ENCODE results near the gene RNF19B.

GRCh38 chr1:32948390-32948722 lies 16.3 kb downstream of the RNF19B start:
- no peak for TF ChIP-seq CTCF (IDR thresholded peaks at IDR 0.05)
- no peak for TF ChIP-seq MYC (IDR thresholded peaks at IDR 0.05; ENCODE audit: borderline replicate concordance, low read length)
- TF ChIP-seq EP300 (IDR thresholded peaks at IDR 0.05), result no peak
- TF ChIP-seq EHMT2 (IDR thresholded peaks at IDR 0.05; ENCODE audit: low read depth), result no peak
- TF ChIP-seq ZSCAN20 (CRISPR knock-in tag; IDR thresholded peaks at IDR 0.05), result no peak
- TF ChIP-seq RFX5 (IDR thresholded peaks at IDR 0.05), result no peak
- no peak for TF ChIP-seq RNF2 (IDR thresholded peaks at IDR 0.05; ENCODE audit: borderline replicate concordance, low read depth)
- TF ChIP-seq MAFK (IDR thresholded peaks at IDR 0.05; ENCODE audit: partially characterized antibody), result no peak
- no peak for TF ChIP-seq CHD4 (IDR thresholded peaks at IDR 0.05; ENCODE audit: borderline replicate concordance)
- no peak for TF ChIP-seq POLR2AphosphoS2 (conservative IDR thresholded peaks at IDR 0.05; ENCODE audit: low read length)
- no peak for TF ChIP-seq POLR2A (IDR thresholded peaks at IDR 0.05; ENCODE audit: low read length)
- no peak for TF ChIP-seq NFE2L2 (conservative IDR thresholded peaks at IDR 0.05; ENCODE audit: low read length)
